Spleen (tissue), 7 donors: ENCODE measurements around the gene MGRN1.

ENCODE experiments used
- CTCF ChIP-seq, 11 experiments: fragments of 200-600 bp in 7 of 11; fragments of 450-650 bp in 4 of 11; sonication (generic) in 4 of 11; IDR thresholded peaks in 8 of 11; conservative IDR thresholded peaks in 3 of 11; 1 replicate in 7 of 11; 2 replicates in 4 of 11; pipeline versions ENCODE4 v1.4.0 to v1.8.0; 2016 to 2021; ENCODE audit warnings: antibody characterized with exemption in 11 of 11, inconsistent platforms in 4 of 11, mild to moderate bottlenecking in 1 of 11
- POLR2A ChIP-seq, 3 donors: fragments of 450-650 bp; IDR thresholded peaks; one replicate each; pipeline ENCODE4 v1.5.1; 2017; ENCODE audit warnings: antibody characterized with exemption in 3 of 3, mild to moderate bottlenecking in 1 of 3
- POLR2AphosphoS5 ChIP-seq, 3 donors: sonication (generic); formaldehyde crosslinking; IDR thresholded peaks; one replicate each; pipeline ENCODE4 v1.5.1; 2017; ENCODE audit warnings: antibody characterized with exemption in 3 of 3
- donor health status: DM: no; HTN: no; CAD: no; lungs with moderate emphysema.
- donor health status: DM: no; HTN: no; CAD: no.
- donor health status: DM: no; HTN: no; CAD: no.

GRCh38 chr16:4668313-4668960 is 43.8 kb downstream of the MGRN1 start:
- no peak for TF ChIP-seq POLR2AphosphoS5 (IDR thresholded peaks at IDR 0.05)
- no peak for TF ChIP-seq CTCF (IDR thresholded peaks at IDR 0.05 in 8 of 11, conservative IDR thresholded peaks at IDR 0.05 in 3 of 11)
- no peak for TF ChIP-seq POLR2A (IDR thresholded peaks at IDR 0.05)
